CD4-positive, alpha-beta T cell treated with Interferon gamma for 1 hour (primary cell): ENCODE measurements around the gene SPP1.

Experiments used
- DNase-seq: peaks from one replicate; pipeline ENCODE4 v3.0.0-alpha.2; 2020

SPP1 gene

DNA sequence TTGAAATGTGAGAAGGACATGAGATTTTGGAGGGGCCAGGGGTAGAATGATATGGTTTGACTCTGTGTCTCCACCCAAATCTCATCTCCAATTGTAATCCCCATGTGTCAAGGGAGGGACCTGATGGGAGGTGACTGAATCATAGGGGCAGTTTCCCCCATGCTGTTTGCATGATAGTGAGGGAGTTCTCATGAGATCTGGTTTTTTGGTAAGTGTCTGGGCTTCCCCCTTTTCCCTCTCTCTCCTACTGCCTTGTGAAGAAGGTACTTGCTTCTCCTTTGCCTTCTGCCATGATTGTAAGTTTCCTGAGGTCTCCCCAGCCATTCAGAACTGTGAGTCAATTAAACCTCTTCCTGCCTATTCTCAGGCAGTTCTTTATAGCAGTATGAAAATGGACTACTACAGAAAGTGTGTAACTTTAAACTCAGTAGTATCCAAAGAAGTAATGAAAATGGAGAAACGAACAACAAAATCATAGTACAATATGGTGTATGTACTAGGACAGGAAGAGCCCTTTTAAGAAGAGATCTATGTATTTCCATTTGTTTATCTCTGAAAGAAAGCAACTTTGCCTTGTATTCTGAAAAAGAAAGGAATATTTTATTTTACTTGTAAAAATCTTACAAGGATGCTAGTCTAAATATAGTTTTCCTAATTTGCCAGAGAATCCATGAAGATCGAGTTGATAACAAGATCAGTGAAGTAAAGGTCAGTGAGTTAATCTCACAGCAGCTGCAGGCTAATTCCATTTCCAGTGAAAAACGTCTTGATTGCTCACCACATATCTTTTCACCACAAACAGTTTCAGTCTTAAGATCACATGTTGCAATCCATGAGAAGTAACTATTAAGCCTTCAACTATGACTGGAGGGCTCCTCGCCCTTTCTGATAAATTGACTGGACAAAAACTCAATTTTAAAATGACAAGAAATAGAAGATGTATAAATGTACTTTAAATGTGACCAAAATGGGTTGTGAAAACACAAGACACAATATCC lies 52.4 kb downstream of the SPP1 start:
- no peak for DNase-seq

DNA sequence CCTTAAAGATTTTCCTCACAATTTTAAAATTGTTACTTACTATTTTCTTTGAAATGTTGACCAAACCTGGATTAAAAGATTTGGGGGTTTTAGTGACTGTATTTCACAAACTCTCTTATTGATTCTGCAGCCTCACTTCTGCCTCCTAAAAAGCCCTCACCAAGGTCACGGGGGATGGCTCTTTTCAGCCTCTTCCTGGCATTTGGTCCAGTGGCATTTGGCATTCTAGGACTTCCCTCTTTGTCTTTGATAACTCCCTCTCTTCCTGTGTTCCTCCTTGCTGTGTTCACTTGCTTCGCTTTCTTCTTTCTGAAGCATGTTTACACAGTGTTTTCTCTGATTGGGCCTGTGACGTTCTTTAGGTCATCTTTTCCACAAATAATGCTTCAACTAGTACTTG lies 53.4 kb downstream of the SPP1 start:
- no peak for DNase-seq

DNA sequence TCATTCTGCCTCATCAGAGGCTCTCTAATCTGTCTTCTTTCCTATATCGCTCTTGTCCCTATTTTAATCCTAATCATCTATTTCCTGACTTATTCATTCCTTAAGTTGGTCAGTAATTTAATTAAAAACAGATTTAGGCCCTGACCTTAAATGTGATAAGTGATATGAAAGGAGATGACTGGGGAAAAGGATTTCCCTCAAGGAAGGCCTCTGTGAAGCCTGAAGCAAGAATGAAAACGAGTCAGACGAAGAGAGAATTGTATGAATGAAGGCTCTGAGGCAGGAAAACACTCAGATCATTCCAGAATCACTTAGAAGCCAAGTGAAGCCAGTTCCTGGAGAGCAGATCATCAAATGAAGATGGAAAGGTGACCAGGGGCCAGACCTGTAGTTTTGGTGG lies 54.0 kb downstream of the SPP1 start:
- no peak for DNase-seq

DNA sequence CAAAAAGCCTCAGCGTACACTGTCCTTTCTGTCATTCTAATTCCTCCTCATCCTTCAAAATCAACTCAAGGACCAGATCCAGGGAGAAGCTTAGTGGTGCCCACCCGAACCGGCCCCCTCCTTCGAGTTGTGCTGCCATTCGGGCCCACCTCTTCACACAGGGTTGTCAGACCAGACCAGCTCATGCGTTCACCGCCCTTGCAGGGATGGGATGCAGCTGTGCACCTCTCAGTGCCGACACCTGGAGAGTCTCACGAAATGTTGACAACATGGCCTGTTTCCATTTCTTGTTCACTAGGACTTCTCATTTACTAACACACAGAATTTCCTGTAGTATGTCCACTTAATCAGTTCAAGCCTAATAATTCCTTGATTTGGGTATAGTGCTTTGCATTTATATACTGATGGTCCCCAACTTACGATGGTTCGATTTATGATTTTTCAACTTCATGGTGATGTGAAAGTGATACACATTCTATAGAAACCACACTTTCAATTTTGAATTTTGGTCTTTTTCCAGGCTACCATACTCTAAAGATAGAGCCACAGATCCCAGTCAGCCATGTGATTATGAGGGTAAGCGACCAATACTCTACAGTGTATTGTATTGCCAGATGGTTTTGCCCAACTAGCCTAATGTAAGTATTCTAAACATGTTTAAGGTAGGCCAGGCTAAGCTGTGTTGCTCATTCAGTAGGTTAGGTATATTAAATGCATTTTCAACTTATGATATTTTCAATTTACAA lies 55.2 kb downstream of the SPP1 start:
- no peak for DNase-seq
